ENCODE measurements around the gene PCK2.

DNA sequence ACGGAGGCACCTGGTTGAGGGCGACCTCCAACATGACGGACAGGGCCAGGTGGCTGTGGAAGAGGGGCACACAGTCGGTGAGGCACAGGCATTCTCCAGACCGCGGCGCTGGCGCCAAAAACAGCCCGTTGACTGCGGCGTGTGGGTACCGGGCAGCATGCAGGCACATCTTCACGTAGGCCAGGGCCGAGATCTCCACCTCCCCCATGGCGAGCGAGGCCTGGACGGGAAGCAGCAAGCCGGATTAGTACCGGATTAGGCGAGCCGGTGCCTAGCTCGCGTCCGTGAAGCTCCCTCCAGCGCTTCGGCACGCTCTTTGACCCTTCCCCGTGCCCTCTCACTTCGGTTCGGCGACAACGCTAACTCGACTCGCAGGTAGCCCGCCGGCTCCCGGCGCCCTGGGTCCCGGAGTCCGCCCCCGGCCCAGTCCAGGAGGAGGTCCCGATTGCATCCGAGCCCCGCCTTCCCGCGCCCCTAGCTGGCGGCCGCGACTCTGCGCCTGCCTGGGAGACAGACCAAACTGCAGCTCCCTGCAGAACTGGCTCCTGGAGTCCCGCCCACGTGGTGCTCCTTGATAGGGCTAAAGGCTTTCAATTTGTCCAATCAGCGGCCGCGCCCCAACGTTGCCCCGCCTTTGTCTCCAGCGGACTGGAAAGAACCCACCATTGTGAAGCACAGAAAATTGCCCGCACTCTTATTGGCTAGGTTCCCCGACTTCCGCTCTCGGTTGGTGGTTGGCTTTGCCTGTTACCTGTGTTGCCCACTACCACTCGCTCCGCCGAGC lies 47.2 kb downstream of the PCK2 start, which contains the start of gene EMC9:
- TF ChIP-seq CTCF (conservative IDR thresholded peaks at IDR 0.05; ENCODE audit: low read length) (peak; percentile 31; the same call in 1 of the 2 replicates), EZH2phosphoT487 (IDR thresholded peaks at IDR 0.05; ENCODE audit: borderline replicate concordance) (no peak)

Data from Loucy (cell line).